DMS 273 (cell line): ENCODE results near the gene SGSH.

Source experiments
- DNase-seq: peaks from one replicate; lab custom pipeline; 2025; ENCODE audit not compliant: unreplicated experiment; lab: John Stamatoyannopoulos, UW

The SGSH gene

DNA sequence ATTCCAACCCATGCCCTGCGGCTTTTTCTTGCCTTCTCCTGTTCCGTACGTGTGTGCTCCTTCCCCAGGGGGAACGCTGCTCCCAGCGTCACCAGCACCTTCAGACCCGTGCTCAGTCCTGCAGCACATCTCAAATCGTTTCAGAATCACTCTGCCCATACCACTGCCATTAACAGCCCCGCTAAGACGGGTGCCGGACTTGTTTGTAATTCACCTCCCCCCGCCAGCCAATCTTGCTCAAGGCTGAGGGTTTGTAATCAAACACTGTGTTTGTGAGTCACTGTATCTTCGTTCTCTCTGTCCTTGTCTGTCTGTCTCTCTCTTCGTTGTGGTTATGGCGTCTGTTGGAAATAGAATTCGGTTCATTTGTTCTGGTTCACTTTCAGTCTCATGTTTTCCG is 33.0 kb downstream of the SGSH start:
- no peak for DNase-seq

DNA sequence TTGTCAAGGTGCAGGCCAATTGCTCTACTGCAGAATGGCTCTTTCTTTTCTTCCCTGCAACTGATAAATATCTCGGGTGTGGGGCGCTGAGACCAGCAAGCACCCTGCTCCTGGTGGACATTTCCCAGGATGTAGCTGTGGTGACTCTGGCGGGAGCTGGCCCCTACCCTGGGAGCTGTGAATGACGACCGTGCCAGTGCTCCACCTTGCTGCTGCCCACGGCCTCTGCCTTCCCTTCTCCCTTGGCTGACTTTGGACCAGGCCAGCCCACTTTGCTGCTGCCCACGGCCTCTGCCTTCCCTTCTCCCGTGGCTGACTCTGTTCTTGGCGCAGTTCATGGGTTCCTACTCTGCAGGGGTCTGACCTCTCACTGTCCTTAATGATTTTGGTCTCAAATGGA is 34.2 kb downstream of the SGSH start:
- no peak for DNase-seq

DNA sequence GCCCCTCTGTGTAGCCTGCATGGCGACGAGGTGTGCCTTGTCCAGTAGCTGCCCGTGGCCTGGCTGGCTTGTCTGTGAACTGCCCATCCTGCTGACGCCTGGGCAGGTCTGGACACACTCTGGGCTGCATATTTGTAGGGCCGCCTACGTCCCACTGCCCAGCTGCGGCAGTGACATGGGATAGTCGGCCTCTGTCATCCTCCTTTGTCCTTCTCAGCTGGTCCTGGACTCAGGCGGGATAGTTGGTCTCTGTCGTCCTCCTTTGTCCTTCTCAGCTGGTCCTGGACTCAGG is 35.8 kb downstream of the SGSH start:
- DNase-seq: no peak

DNA sequence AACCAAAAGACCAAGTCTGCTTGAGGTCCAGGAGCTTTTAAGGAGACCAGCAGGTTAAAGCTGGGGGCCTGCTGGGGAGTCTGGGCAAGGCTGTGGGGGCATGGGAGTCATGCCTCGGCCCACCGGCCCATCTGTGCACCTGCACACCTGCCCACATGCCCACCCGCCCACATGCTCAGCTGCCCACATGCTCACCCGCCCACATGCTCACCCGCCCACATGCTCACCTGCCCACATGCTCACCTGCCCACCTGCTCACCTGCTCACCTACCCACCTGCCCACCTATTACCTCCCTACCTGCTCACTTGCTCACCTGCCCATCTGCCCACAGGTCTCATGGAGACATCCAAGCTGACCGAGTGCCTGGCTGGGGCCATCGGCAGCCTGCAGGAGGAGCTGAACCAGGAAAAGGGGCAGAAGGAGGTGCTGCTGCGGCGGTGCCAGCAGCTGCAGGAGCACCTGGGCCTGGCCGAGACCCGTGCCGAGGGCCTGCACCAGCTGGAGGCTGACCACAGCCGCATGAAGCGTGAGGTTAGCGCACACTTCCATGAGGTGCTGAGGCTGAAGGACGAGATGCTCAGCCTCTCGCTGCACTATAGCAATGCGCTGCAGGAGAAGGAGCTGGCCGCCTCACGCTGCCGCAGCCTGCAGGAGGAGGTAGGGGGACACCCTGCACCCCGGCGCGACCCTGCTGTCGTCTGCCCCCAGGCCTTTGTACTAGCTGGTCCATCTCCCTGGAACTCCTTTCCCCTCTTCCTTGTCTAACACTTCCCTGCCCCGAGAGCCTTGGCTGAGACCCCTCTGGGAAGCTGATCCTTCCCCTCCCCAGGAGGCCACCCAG is 36.3 kb downstream of the SGSH start:
- DNase-seq: no peak

DNA sequence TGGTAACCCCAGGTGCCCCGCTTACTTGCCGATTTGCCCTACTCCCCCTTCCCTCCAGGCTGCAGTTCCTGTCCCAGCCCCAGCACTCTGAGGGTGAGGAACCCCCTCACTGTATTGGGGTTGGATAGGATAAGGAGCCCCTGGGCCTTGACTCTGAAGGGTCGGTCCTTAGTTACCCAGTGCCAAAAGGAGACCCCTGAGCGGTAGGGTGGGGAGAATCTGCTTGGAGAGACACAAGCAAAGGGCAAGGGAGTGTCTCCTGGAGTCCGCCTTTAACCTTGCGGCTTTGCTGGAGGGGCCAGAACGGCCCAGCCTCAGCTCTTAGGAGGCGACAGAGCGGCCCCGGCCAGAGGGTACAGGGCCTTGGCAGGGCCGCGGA is 37.3 kb downstream of the SGSH start:
- no peak for DNase-seq

DNA sequence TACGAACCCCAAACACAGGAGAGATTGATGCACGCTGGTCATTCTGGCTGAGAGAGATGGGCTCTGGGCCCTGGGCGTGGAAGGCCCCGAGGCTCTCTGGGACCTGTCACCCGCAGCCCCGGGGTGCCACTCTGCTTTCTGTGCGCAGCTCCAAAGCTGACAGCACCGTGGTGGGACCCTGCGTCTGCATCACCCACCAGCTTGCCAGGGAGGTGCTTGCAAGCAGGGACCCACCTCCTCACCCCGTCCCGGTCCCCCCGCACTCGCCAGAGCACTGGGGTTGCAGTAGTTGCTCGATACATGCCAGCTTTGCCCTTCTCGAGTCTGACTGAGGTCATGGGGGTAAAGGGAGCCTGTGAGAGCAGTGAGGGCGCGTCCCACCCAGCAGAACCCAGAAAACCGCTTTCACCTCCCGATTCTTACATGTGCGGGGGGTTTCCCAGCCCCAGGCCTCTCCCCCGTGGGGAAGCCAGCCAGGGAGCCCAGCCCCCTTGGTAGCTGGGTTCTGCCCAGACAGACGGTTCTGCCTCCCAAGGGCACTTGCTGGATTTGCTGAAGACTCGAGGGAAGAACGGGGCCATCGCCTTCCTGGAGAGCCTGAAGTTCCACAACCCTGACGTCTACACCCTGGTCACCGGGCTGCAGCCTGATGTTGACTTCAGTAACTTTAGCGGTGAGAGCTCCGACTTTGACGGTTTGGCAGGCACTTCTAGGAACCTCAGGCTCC is 37.9 kb downstream of the SGSH start:
- no peak for DNase-seq

DNA sequence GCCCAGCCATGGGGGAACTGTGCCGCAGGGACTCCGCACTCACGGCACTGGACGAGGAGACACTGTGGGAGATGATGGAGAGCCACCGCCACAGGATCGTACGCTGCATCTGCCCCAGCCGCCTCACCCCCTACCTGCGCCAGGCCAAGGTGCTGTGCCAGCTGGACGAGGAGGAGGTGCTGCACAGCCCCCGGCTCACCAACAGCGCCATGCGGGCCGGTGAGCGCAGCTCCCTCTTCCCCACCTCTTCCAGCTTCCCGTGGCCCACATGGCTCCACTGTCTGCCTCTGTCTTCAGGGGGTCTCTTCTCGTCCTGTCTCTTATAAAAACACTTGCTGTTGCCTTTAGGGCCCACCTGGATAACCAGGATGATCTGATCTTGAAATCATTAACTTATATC is 38.7 kb downstream of the SGSH start:
- DNase-seq: no peak

DNA sequence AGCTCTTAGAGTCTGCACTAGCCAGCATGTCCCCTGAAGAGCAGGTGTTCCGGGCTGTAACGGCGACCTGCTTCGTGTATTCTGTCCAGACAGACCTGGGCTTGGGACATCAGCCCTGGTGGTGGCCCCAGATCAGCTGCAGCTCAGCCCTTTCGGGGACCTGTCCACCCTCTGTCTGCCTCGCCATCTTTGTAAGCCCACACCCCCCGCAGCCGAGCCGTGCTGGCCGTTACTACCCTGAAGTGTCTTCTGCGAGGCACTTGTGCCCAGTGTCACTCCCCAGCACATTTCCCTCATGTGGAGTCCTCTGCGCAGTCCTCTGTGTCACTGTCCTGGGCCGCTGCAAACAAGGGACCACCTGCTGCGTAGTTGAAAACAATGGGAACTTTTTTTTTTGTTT is 39.9 kb downstream of the SGSH start:
- no peak for DNase-seq

DNA sequence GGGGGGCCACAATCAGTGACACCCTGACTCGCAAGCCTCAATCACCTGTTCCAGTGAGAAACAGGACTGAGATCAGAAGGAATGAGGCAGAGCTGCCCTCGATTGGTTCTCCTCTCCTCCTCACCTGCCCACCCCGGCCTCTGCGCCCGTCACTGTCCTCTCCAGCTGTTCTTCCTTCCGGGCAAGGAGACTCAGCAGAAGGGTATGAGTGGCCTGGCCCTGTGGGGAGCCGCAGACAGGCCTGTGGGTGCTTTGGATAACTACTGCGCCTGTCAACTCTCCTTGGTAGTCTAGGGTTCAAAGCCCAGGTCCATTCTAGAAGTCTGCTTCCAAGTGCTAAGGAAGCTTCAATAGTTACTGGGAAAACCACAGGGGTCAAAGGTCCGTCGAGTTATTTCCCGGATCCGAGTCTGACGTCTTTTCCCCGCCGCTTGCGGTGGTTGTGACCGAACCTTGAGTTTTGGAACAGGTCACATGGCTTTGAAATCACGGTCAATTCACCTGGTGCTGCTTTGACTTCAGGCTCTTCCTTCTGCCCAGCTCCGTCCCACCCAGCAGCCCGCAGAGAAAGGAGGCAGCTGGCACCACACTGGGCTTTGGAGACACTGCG is 42.0 kb downstream of the SGSH start:
- DNase-seq: no peak

DNA sequence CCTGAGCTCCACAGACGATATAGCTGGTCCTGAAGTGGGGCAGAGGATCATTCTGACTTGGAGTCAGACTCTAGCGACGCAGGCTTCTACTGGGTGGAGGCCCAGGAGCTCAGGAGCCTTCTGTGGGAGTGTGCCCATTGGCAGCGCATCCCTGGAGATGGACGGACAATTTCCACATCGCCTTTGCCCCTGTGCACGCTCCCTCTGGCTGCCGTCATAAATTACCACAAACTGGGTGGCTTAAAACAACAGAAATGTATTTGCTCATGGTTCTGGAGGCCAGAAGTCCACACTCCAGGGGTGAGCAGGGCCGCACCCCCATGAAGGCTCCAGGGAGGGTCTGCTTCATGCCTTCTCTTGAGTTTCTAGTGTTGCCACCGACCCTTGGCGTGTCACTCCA is 43.4 kb downstream of the SGSH start:
- DNase-seq: no peak

DNA sequence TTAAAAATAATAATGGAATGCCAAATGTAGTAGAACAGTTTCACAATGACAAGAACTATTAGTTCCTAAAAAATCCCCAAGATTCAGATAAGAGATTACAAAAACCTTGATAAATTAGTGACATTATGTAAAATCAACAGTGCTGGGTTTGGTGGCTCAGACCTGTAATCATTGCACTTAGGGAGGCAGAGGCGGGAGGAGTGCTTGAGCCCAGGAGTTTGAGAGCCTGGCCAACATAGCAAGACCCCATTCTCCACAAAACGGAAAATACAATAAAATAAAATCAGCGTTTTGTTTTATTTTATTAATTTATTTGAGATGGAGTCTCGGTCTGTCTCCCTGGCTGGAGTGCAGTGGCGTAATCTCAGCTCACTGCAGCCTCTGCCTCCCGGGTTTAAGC is 46.2 kb downstream of the SGSH start:
- DNase-seq: no peak

DNA sequence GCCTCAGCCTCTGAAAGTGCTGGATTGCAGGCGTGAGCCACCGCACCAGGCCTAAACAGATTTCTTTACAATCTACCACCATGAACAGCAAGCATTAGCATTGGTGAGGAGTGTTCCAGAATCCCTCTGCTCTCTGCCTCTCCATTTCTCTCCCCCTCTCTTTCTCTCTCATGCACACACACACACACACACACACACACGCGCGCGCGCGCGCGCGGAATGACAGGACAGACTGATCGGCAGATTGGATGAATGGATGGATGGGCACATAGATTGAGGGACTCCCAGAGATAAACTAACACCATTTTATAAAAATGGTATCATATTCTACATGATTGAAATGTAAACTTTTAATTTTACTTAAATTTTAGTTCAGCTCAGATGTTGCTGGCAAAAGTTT is 47.0 kb downstream of the SGSH start:
- no peak for DNase-seq

DNA sequence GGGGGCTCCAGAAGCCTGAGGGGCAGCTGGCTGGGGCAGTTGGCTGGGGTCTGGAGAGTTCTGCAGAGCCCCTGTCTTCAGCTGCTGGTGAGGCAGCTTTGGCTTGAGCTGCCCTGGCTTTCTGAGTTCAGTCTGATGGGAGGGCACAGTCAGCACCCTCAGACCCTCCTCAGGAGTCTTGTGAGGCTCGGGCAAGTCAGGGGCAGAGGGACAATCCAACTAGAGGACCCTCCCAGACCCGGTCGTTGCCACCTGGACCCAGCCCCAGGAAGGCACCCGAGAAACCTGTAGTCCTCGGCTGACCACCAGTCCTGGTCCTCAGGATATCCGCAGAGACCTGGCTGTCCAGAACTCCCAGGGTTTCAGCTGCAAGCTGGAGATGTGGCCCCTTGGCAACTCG is 48.5 kb downstream of the SGSH start:
- DNase-seq: no peak

DNA sequence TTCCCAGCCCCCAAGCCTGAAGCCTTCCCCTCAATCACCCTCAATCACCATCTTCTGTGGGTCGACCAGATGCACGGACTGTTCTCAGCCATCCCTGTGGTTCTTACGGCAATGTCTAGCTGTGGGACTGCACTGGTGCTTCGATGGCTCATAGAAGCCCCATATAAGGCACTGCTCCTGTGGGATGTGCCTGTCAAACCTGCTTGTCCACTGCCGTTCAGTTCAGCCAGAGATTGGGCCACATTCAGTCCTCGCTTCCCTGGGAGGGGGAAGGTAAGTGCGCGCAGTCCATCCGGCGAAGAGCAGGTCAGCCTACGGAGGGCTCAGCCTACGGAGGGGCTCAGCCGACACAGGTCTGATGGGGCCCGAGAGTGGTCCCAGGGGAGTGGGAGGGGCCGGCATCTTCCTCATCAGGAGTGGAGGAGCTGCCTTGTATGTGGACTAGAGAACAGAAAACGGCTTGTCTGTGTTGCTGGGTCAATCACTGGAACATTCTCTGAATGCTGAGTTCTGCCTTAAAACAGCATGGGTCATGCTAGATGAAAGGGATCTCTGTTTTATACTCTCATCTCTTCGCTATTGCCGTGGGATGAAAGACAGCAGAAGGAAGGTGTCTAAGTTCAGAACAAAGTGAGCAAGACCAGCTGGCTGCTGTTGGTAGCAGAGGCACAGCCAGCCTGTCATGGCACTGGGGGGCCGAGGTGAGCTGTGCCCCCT is 50.2 kb downstream of the SGSH start, which contains the start of gene CARD14:
Gene CARD14 (plus strand): TSS at position 247 of the 717 bp plus-strand sequence. CDS start 11,409 bp downstream, outside the sequence.
- DNase-seq: no peak

DNA sequence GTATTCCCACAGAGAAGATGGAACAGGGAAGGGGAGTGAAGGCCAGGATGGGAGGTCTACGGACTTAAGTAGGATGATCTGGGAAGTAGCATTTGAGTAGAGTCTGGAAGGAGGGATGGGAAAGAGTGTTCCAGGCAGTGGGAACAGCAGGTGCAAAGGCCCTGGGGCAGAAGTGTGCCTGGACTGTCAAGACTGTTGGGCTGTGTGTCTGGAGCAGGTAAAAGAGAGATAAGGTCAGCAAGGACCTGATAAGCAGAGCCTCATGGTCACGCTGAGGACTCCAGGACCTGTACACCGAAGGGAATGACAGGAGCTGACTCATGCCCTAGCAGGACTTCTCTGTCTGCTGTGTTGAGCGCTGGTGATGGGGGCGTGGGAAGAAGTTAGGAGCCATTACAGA is 51.0 kb downstream of the SGSH start:
- DNase-seq: no peak

DNA sequence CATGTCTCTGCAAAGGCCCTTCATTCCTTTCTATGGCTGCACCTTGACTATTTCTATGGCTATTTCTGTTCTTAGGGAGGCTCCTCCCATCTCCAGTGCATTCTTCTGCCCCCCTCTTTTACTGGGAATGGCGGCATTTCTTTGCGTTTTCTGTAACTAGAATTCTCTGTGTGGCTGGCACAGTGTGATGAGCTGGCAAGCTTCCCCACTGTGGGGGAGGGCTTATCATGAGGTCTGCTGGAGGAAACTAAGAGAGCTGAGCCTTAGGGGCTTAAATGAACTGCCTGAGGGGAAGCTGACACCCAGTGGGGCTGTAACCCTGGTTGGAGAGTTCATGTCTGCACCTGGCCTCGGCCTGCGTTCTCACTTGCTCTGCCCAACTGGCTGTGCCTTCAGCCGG is 51.8 kb downstream of the SGSH start:
- no peak for DNase-seq

DNA sequence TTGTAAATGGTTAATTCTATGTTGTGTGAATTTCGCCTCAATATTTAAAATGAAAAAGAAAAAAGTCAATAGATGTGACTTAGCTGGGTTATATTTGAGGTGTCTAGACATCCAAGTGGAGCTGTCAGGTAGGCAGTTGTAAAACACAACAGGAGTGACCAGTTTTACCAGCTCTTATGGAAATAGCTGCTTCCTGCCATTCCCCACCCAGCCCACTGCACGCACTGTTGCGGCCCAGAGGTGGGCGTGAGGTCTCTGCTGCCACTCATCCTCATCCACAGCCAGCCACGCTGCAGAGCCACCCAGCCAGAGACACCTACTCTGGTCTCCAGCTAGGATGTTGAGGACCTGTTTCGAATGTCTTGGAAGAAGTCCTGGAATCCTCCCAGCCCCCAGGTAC is 53.7 kb downstream of the SGSH start:
- DNase-seq: no peak

DNA sequence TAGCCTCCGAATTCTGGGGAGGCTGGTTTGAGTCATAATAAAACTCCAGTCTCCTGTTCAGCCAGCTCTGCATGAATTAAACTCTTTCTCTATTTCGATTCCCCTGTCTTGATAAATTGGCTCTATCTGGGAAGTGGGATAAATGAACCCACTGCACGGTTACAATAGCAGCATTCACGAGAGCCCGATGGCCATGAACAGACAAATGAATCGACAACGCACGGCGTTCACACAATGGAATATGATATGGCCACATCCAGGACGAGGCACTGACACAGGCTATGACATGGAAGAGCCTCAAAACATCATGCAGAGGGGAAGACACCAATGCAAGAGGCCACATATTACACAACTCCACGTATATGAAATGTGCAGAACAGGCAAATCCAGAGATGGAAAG is 55.9 kb downstream of the SGSH start:
- DNase-seq: no peak

DNA sequence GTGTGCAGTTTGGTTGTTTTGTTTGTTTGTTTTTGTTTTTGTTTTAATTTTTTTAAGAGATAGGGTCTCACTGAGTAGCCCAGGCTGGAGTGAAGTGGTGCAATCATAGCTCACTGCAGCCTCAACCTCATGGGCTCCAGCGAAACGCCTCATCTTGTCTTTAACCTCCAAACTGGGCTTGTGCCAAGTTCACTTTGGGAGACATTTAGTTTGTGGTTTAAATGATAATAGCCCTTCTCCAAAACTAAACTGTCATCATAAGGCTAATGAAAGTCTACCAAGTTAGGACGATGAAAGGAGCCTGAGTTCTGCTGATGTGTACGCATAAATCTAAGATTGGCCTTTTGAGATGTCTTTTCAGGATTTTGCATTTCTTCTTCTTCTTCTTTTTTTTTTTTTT is 56.8 kb downstream of the SGSH start:
- DNase-seq: no peak

DNA sequence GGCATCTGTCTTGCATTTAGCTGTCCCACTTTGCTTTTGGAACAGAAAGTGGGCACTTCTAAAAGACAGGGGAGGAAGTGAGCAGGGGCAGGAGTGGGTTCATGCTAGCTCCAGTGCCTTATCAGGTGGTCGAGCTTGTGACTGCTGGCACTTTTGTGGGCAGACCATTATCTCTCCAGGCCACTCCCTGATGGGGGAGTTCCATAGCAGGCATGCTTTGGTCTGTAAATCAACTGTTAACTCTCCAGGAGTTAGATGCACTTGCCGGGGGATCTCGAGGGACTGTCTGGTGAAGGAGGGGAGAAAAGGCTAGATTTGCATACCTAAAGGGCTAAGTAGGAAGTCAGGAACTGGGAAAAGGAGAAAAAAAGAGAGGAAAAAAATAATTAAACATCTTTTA is 59.6 kb downstream of the SGSH start:
- DNase-seq: no peak
